ENCODE results near the gene P2RX7.

Gene P2RX7

GRCh38 chr12:121216102-121216501 lies 83.4 kb downstream of the P2RX7 start:
- intact Hi-C loops (cut with DNase I; ENCODE audit: low total_unique reads) = no loop called here
- Histone ChIP-seq H3K4me3 (no peak overlapping the region), H3K27ac (no peak overlapping the region), H3K9me3 (no peaks in the 10 kb centered on the region), H3K27me3 (no peaks in the 10 kb centered on the region), H3K4me1 (peaks cover 0 to 14% (median 10%) of the 10 kb centered on the region in 4 donors), H3K36me3 (peaks cover 0 to 23% (median 0%) of the 10 kb centered on the region in 3 donors)
- DNase-seq = no peak
- TF ChIP-seq, protein P1, sequence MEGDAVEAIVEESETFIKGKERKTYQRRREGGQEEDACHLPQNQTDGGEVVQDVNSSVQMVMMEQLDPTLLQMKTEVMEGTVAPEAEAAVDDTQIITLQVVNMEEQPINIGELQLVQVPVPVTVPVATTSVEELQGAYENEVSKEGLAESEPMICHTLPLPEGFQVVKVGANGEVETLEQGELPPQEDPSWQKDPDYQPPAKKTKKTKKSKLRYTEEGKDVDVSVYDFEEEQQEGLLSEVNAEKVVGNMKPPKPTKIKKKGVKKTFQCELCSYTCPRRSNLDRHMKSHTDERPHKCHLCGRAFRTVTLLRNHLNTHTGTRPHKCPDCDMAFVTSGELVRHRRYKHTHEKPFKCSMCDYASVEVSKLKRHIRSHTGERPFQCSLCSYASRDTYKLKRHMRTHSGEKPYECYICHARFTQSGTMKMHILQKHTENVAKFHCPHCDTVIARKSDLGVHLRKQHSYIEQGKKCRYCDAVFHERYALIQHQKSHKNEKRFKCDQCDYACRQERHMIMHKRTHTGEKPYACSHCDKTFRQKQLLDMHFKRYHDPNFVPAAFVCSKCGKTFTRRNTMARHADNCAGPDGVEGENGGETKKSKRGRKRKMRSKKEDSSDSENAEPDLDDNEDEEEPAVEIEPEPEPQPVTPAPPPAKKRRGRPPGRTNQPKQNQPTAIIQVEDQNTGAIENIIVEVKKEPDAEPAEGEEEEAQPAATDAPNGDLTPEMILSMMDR (IDR thresholded peaks at IDR 0.05) = no peak

- TF ChIP-seq, protein P1 (IDR thresholded peaks at IDR 0.05) = no peak
- no peak overlapping the region for H3K4me3 ChIP-seq
- no peaks in the 10 kb centered on the region for H3K9me3 ChIP-seq
- no peak overlapping the region for H3K27ac ChIP-seq
- peaks cover 0 to 10% (median 5%) of the 10 kb centered on the region in 4 donors for H3K4me1 ChIP-seq
- peaks cover 0 to 33% (median 5%) of the 10 kb centered on the region in 3 donors for H3K36me3 ChIP-seq
- DNase-seq = no peak
- no peaks in the 10 kb centered on the region for H3K27me3 ChIP-seq
- intact Hi-C loops (cut with DNase I; ENCODE audit: low total_unique reads) = no loop called here
Measured at GRCh38 chr12:121217063-121217462, 84.4 kb downstream of the P2RX7 start.

DNA sequence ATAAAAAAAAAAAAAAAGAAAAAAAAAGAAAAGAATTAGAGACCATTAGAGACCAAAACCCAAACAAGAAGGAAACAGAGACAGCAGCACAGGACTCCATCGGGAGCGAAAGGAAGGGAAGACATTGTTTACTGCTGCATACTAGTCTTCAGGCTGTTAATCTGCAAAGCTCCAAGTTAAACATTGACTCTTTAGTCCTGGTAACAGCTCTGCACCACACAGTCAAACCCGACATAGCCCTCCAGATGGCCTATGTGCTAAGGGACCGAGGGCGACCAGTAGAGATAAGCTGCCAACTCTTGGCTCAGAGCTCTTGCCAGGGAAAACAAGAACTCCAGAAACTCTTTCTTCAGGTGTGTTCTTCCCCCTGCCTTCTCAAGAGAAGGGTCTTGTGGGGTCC lies 85.1 kb downstream of the P2RX7 start:
- H3K4me1 ChIP-seq = peaks cover 0 to 10% (median 5%) of the 10 kb centered on the region in 4 donors
- peaks cover 0 to 40% (median 9%) of the 10 kb centered on the region in 3 donors for H3K36me3 ChIP-seq

GRCh38 chr12:121218588-121219352 lies 86.1 kb downstream of the P2RX7 start:
- TF ChIP-seq, protein P1 (IDR thresholded peaks at IDR 0.05) = no peak
- H3K27ac ChIP-seq = no peak overlapping the region
- H3K36me3 ChIP-seq = peaks cover 0 to 50% (median 19%) of the 10 kb centered on the region in 3 donors
- H3K4me1 ChIP-seq = peaks cover 0 to 10% (median 5%) of the 10 kb centered on the region in 4 donors
- no peak for DNase-seq
- no peaks in the 10 kb centered on the region for H3K27me3 ChIP-seq
- H3K4me3 ChIP-seq = no peak overlapping the region
- no peaks in the 10 kb centered on the region for H3K9me3 ChIP-seq
- intact Hi-C loops (cut with DNase I; ENCODE audit: low total_unique reads) = no loop called here

More for the DNA sequence above, 85.1 kb downstream of the P2RX7 start:
- no peak for DNase-seq
- Histone ChIP-seq H3K4me3 (no peak overlapping the region), H3K27me3 (no peaks in the 10 kb centered on the region), H3K9me3 (no peaks in the 10 kb centered on the region), H3K27ac (no peak overlapping the region)
- intact Hi-C loops (cut with DNase I; ENCODE audit: low total_unique reads) = no loop called here
- TF ChIP-seq, protein P1 (IDR thresholded peaks at IDR 0.05) = no peak

DNA sequence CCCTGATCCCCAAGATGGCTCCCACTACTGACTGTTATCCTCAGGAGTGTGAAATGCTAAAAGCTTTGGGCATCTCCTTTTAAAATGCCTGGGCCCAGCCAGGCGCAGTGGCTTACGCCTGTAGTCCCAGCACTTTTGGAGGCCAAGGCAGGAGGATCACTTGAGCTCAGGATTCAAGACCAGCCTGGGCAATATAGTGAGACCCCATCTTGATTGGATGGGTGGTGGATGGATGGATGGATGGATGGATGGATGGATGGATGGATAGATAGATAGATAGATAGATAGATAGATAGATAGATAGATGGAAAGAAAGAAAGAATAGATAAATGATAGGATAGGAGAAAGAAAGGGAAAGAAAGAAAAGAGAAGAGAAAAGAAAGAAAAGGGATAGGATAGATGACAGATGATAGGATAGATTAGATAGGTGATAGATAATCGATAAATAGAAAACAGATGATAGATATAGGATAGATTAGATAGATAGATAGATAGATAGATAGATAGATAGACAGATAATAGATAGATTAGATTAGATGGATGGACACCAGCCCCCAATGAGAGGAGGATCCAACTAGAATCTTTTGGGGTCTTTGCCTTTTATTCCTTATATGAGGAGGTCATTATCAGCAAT lies 86.8 kb downstream of the P2RX7 start:
- H3K36me3 ChIP-seq = peaks cover 0 to 57% (median 22%) of the 10 kb centered on the region in 3 donors
- H3K4me1 ChIP-seq = peaks cover 0 to 9% (median 4%) of the 10 kb centered on the region in 4 donors
- DNase-seq = no peak
- no peaks in the 10 kb centered on the region for H3K9me3 ChIP-seq
- H3K27ac ChIP-seq = no peak overlapping the region
- TF ChIP-seq, protein P1 (IDR thresholded peaks at IDR 0.05) = no peak
- H3K27me3 ChIP-seq = no peaks in the 10 kb centered on the region
- intact Hi-C loops (cut with DNase I; ENCODE audit: low total_unique reads) = no loop called here
- no peak overlapping the region for H3K4me3 ChIP-seq

Measured in tibial artery (tissue), 4 donors.